H1 (cell line): ENCODE measurements around the gene GDF9. TPM values are rescaled to one million over a fixed set of nuclear protein-coding genes. Genes with fewer than 3 reads are reported as not detected.
A peak's percentile ranks its signal among the peaks of the same experiment; 100 is the strongest.

Source experiments
- CTCF ChIA-PET: fragments of 300-600 bp; sonication (Branson Sonifier 250); formaldehyde crosslinking; loops from one replicate; lab custom pipeline; 2021; ENCODE audit not compliant: partially characterized antibody; lab: Charles Lee
- POLR2A ChIA-PET: fragments of 300-600 bp; sonication (Branson Sonifier 250); formaldehyde crosslinking; loops from one replicate; lab custom pipeline; 2021; ENCODE audit warnings: inconsistent platforms; ENCODE audit not compliant: partially characterized antibody; lab: Charles Lee
- DNase-seq, 2 experiments: peaks; one replicate each; pipeline versions ENCODE4 v3.0.0 to v3.0.0-alpha.2; 2010 to 2022; ENCODE audit warnings: low spot score in 2 of 2, low read depth in 1 of 2, mixed read lengths in 1 of 2
- FAIRE-seq: peaks from 2 replicates; lab custom pipeline; 2011; peaks lifted over from hg19 to GRCh38; lab: Jason Lieb, UNC
- H2AFZ ChIP-seq: 2 replicates; pipeline ENCODE4 v1.8.1; 2012; ENCODE audit warnings: low read length, inconsistent platforms
- H2AK5ac ChIP-seq: 2 replicates; pipeline ENCODE4 v1.6.1; 2013; ENCODE audit warnings: low read depth, low read length
- H2BK120ac ChIP-seq: replicated peaks from 2 replicates; pipeline ENCODE3; 2013; ENCODE audit warnings: low read depth, low read length, inconsistent platforms
- H2BK12ac ChIP-seq: 2 replicates; pipeline ENCODE4 v1.6.1; 2013; ENCODE audit warnings: low read depth, low read length
- H2BK15ac ChIP-seq: 2 replicates; pipeline ENCODE4 v1.6.1; 2013; ENCODE audit warnings: low read length
- H2BK20ac ChIP-seq: 2 replicates; pipeline ENCODE4 v1.6.1; 2013; ENCODE audit warnings: low read length
- H2BK5ac ChIP-seq: 2 replicates; pipeline ENCODE4 v1.6.1; 2013; ENCODE audit warnings: low read depth, low read length
- H3K14ac ChIP-seq: 2 replicates; pipeline ENCODE4 v1.6.1; 2013; ENCODE audit warnings: inconsistent platforms; ENCODE audit not compliant: insufficient read length
- H3K18ac ChIP-seq: 2 replicates; pipeline ENCODE4 v1.6.1; 2013; ENCODE audit warnings: low read length; ENCODE audit errors: extremely low read depth
- H3K23ac ChIP-seq: 2 replicates; pipeline ENCODE4 v1.6.1; 2013; ENCODE audit warnings: inconsistent platforms; ENCODE audit not compliant: insufficient read length
- H3K23me2 ChIP-seq: 2 replicates; pipeline ENCODE4 v1.6.1; 2013; ENCODE audit warnings: low read depth, low read length
- H3K27ac ChIP-seq: 2 replicates; pipeline ENCODE4 v1.6.1; 2011; ENCODE audit warnings: low read depth, low read length, inconsistent platforms
- H3K27me3 ChIP-seq, 4 experiments: replicated peaks in 1 of 4; 1 replicate in 1 of 4; 2 replicates in 3 of 4; pipeline versions ENCODE4 v1.6.1 to v1.8.1; 2011 to 2013; ENCODE audit warnings: low read length in 3 of 4, mild to moderate bottlenecking in 3 of 4, inconsistent platforms in 2 of 4, mixed read lengths in 2 of 4, moderate library complexity in 1 of 4; ENCODE audit not compliant: control insufficient read depth in 3 of 4, insufficient read depth in 3 of 4; ENCODE audit errors: extremely low read depth in 1 of 4
- H3K36me3 ChIP-seq, 4 experiments: 2 replicates each; pipeline versions ENCODE4 v1.6.1 to v1.8.1; 2011 to 2013; ENCODE audit warnings: mild to moderate bottlenecking in 4 of 4, low read length in 3 of 4, moderate library complexity in 2 of 4, control low read depth in 1 of 4, inconsistent platforms in 1 of 4; ENCODE audit not compliant: insufficient read depth in 4 of 4, control insufficient read depth in 2 of 4
- H3K4ac ChIP-seq: replicated peaks from 2 replicates; pipeline ENCODE3; 2013; ENCODE audit warnings: low read length, low read depth, mixed read lengths, inconsistent platforms; ENCODE audit not compliant: insufficient read length
- H3K4me1 ChIP-seq, 4 experiments: replicated peaks in 1 of 4; 1 replicate in 1 of 4; 2 replicates in 3 of 4; pipeline versions ENCODE4 v1.6.1 to v1.8.1; 2011 to 2013; ENCODE audit warnings: low read length in 3 of 4, inconsistent platforms in 2 of 4, mixed read lengths in 1 of 4; ENCODE audit not compliant: insufficient read depth in 4 of 4, control insufficient read depth in 3 of 4
- H3K4me2 ChIP-seq, 2 experiments: 2 replicates each; pipeline versions ENCODE4 v1.6.1 to v1.8.1; 2011 to 2013; ENCODE audit warnings: low read depth in 2 of 2, low read length in 2 of 2, control low read depth in 1 of 2, inconsistent platforms in 1 of 2, mild to moderate bottlenecking in 1 of 2; ENCODE audit not compliant: insufficient read depth in 1 of 2
- H3K4me3 ChIP-seq, 4 experiments: fragments of 200-600, 300-600 bp in 1 of 4; sonication (generic), shearing (Covaris generic), sonication (Bioruptor Twin) in 1 of 4; 2 replicates each; pipeline versions ENCODE4 v1.5.1 to v1.8.1; 2011 to 2016; ENCODE audit warnings: low read length in 4 of 4, low read depth in 3 of 4, control low read depth in 2 of 4, inconsistent platforms in 2 of 4, mild to moderate bottlenecking in 2 of 4, mixed read lengths in 1 of 4, moderate library complexity in 1 of 4; ENCODE audit not compliant: insufficient read depth in 2 of 4; ENCODE audit errors: extremely low read depth in 1 of 4
- H3K56ac ChIP-seq: replicated peaks from 2 replicates; pipeline ENCODE3; 2013; ENCODE audit warnings: low read depth, mild to moderate bottlenecking, mixed read lengths, low read length, inconsistent platforms; ENCODE audit not compliant: insufficient read length
- H3K79me1 ChIP-seq: 2 replicates; pipeline ENCODE4 v1.6.1; 2013; ENCODE audit warnings: low read depth, low read length, control low read depth
- H3K79me2 ChIP-seq, 2 experiments: 2 replicates each; pipeline versions ENCODE4 v1.6.1 to v1.8.1; 2012 to 2013; ENCODE audit warnings: low read length in 2 of 2, mild to moderate bottlenecking in 2 of 2, inconsistent platforms in 1 of 2; ENCODE audit not compliant: insufficient read depth in 2 of 2, control insufficient read depth in 1 of 2
- H3K9ac ChIP-seq, 4 experiments: replicated peaks in 1 of 4; 1 replicate in 1 of 4; 2 replicates in 3 of 4; pipeline versions ENCODE4 v1.6.1 to v1.8.1; 2011 to 2013; ENCODE audit warnings: low read depth in 3 of 4, low read length in 3 of 4, control low read depth in 2 of 4, mild to moderate bottlenecking in 2 of 4, moderate library complexity in 2 of 4, inconsistent platforms in 1 of 4; ENCODE audit errors: extremely low read depth in 1 of 4
- H3K9me3 ChIP-seq, 2 experiments: 2 replicates each; pipeline versions ENCODE4 v1.6.1 to v1.8.1; 2012 to 2013; ENCODE audit warnings: mild to moderate bottlenecking in 2 of 2, moderate library complexity in 2 of 2, control low read depth in 1 of 2, inconsistent platforms in 1 of 2, low read depth in 1 of 2, low read length in 1 of 2, mixed read lengths in 1 of 2; ENCODE audit not compliant: insufficient read depth in 2 of 2
- H4K20me1 ChIP-seq, 2 experiments: replicated peaks in 1 of 2; 2 replicates each; pipeline versions ENCODE3 to v1.8.1; 2011 to 2013; ENCODE audit warnings: inconsistent platforms in 2 of 2, low read length in 2 of 2, mild to moderate bottlenecking in 1 of 2; ENCODE audit not compliant: insufficient read depth in 2 of 2, control insufficient read depth in 1 of 2
- H4K5ac ChIP-seq: 2 replicates; pipeline ENCODE4 v1.6.1; 2013; ENCODE audit warnings: low read length, low read depth, mixed read lengths, inconsistent platforms; ENCODE audit not compliant: insufficient read length
- H4K8ac ChIP-seq: 2 replicates; pipeline ENCODE4 v1.8.0; 2013; ENCODE audit warnings: mild to moderate bottlenecking, moderate library complexity, low read length, inconsistent platforms; ENCODE audit not compliant: insufficient read depth; ENCODE audit errors: extremely low read depth
- H4K91ac ChIP-seq: replicated peaks from 2 replicates; pipeline ENCODE3; 2013; ENCODE audit warnings: low read length, mixed read lengths, inconsistent platforms; ENCODE audit not compliant: insufficient read length
- JUND ChIP-seq: IDR thresholded peaks from 2 replicates; pipeline ENCODE4 v1.6.1; 2011; ENCODE audit warnings: mild to moderate bottlenecking, improper control_type of control experiment, low read length
- NANOG ChIP-seq: IDR thresholded peaks from 2 replicates; pipeline ENCODE4 v1.6.1; 2011; ENCODE audit warnings: low read length, low read depth, mild to moderate bottlenecking, inconsistent platforms; ENCODE audit not compliant: insufficient read depth, poor library complexity, severe bottlenecking
- NRF1 ChIP-seq: IDR thresholded peaks from 2 replicates; pipeline ENCODE4 v1.6.1; 2011; ENCODE audit warnings: mild to moderate bottlenecking, low read depth, low read length, improper control_type of control experiment
- RAD21 ChIP-seq, 2 experiments: IDR thresholded peaks in 1 of 2; conservative IDR thresholded peaks in 1 of 2; 2 replicates each; pipeline ENCODE4 v1.6.1; 2011; ENCODE audit warnings: low read depth in 2 of 2, low read length in 2 of 2, improper control_type of control experiment in 1 of 2, inconsistent platforms in 1 of 2, mild to moderate bottlenecking in 1 of 2, moderate library complexity in 1 of 2
- RNF2 ChIP-seq: fragments of 200-900, 300-1000 bp; sonication (generic); IDR thresholded peaks from 2 replicates; pipeline ENCODE4 v1.7.1; 2016; ENCODE audit warnings: borderline replicate concordance, low read depth, mild to moderate bottlenecking, antibody characterized with exemption, low read length; ENCODE audit not compliant: poor library complexity, severe bottlenecking; ENCODE audit errors: missing control alignments
- SIN3A ChIP-seq, 2 experiments: IDR thresholded peaks in 1 of 2; conservative IDR thresholded peaks in 1 of 2; 2 replicates each; pipeline ENCODE4 v1.6.1; 2011 to 2012; ENCODE audit warnings: low read length in 2 of 2, improper control_type of control experiment in 1 of 2, low read depth in 1 of 2, mild to moderate bottlenecking in 1 of 2
- SP1 ChIP-seq: IDR thresholded peaks from 2 replicates; pipeline ENCODE4 v1.6.1; 2011; ENCODE audit warnings: low read depth, low read length
- SUZ12 ChIP-seq: fragments of 200-600 bp; sonication (generic); IDR thresholded peaks from 2 replicates; pipeline ENCODE4 v1.6.1; 2012; ENCODE audit warnings: mild to moderate bottlenecking, inconsistent platforms, low read length, moderate library complexity, mixed read lengths
- TAF1 ChIP-seq: IDR thresholded peaks from 2 replicates; pipeline ENCODE4 v1.6.1; 2011; ENCODE audit warnings: mild to moderate bottlenecking, low read depth, low read length
- TCF12 ChIP-seq: IDR thresholded peaks from 2 replicates; pipeline ENCODE4 v1.6.1; 2011; ENCODE audit warnings: low read depth, mild to moderate bottlenecking, low read length
- WGBS, 2 experiments: shearing (Covaris generic) in 1 of 2; methylation state at CpG; one replicate each; pipeline versions ENCODE4 v1.1.6 to v1.1.7; 2013 to 2015; ENCODE audit warnings: low lambda C conversion rate in 2 of 2, mixed read lengths in 2 of 2, inconsistent platforms in 1 of 2, low coverage in 1 of 2, missing lambda C conversion rate in 1 of 2; ENCODE audit not compliant: insufficient replicate concordance in 2 of 2, insufficient coverage in 1 of 2, insufficient read length in 1 of 2; ENCODE audit errors: extremely low coverage in 1 of 2, missing lambda C conversion rate in 1 of 2; 5-methylcytosine and 5-hydroxymethylcytosine counted together
- polyA plus RNA-seq, 7 experiments: library from polyadenylated mRNA; depleted of rRNA in 3 of 7; stranded (reverse) in 5 of 7; unstranded in 2 of 7; fragments of >200 nt in 5 of 7; fragments of 200-250 nt in 2 of 7; gene quantifications; 1 replicate in 5 of 7; 2 replicates in 1 of 7; 4 replicates in 1 of 7; pipeline versions ENCODE4 v1.2.1 to v1.2.3, GENCODE V29; 2011 to 2013; ENCODE audit warnings: missing spikeins in 2 of 7, mixed read lengths in 2 of 7
- total RNA-seq: library from RNA; stranded (reverse); fragmentation: NEBNext Ultra II Directional; extraction: Animal tissue kit (Norgen Biotek cat#: 25700); gene quantifications from 2 replicates; pipeline ENCODE4 v1.2.1, GENCODE V29; 2021

The GDF9 gene
- total and polyA plus RNA-seq, 2 of the 8 experiments (the other 6 are each of a cell fraction or from before 2014, with no cell fraction given): 0.14 TPM; not detected in 1

GRCh38 chr5:132812781-132813598 lies 53.3 kb downstream of the GDF9 start, which contains the start of gene SOWAHA:
TSS of gene SOWAHA (plus strand) at chr5:132813302. CDS start at chr5:132813622, 320 bp downstream.
- H2BK5ac ChIP-seq: no peak within 1 kb of the TSS
- WGBS, 2 experiments: 10% methylated on average over 33 of the region's 68 CpGs; no CpG with 5 or more reads in 1 of the 2 experiments
- no peak within 1 kb of the TSS for H2AFZ ChIP-seq
- no peak for FAIRE-seq
- no peak within 1 kb of the TSS for H3K9ac ChIP-seq
- no peak within 1 kb of the TSS for H4K91ac ChIP-seq
- DNase-seq: no peak
- H4K20me1 ChIP-seq: peaks cover 0 to 5% of the 10 kb centered on the region in 2 experiments
- H2BK20ac ChIP-seq: no peak within 1 kb of the TSS
- no peak within 1 kb of the TSS for H3K56ac ChIP-seq
- H4K8ac ChIP-seq: peak within 1 kb of the TSS; percentile 21; the same call in 1 of the 2 replicates
- H3K9me3 ChIP-seq: peaks cover 0 to 9% of the 10 kb centered on the region in 2 experiments; a peak in 2 of 4 replicates
- POLR2A ChIA-PET: interaction anchor here (1.1 to 3.2 kb wide), 5 partner anchors 10 to 53 kb away, joined by 4 to 30 read pairs (median 5); partner anchors contain the start of genes GDF9, SHROOM1 and UQCRQ
- no peak within 1 kb of the TSS for H3K27ac ChIP-seq
- peaks cover 0 to 3% (median 0%) of the 10 kb centered on the region in 4 experiments; a peak in 1 of 7 replicates for H3K4me1 ChIP-seq
- no peaks in the 10 kb centered on the region for H3K79me2 ChIP-seq
- H3K4ac ChIP-seq: no peak within 1 kb of the TSS
- no peak within 1 kb of the TSS for H3K23ac ChIP-seq
- H3K18ac ChIP-seq: no peak within 1 kb of the TSS; the same call in 1 of the 2 replicates
- no peak within 1 kb of the TSS for H2BK12ac ChIP-seq
- peaks cover 34 to 54% (median 46%) of the 10 kb centered on the region in 4 experiments for H3K27me3 ChIP-seq
- H3K14ac ChIP-seq: no peak within 1 kb of the TSS
- H2AK5ac ChIP-seq: no peak within 1 kb of the TSS
- H4K5ac ChIP-seq: no peak within 1 kb of the TSS
- no peak within 1 kb of the TSS for H2BK15ac ChIP-seq
- H3K36me3 ChIP-seq: peaks cover 0 to 4% (median 0%) of the 10 kb centered on the region in 4 experiments; a peak in 1 of 8 replicates
- peak within 1 kb of the TSS; percentile 31 to 68; a peak in 3 of 4 replicates for H3K4me2 ChIP-seq
- H3K79me1 ChIP-seq: no peaks in the 10 kb centered on the region
- CTCF ChIA-PET: interaction anchor here (0.7 to 3.2 kb wide), 6 partner anchors 10 to 61 kb away, joined by 3 to 19 read pairs (median 6); partner anchors contain the start of genes GDF9 and UQCRQ
- no peak within 1 kb of the TSS for H2BK120ac ChIP-seq
- peak within 1 kb of the TSS; percentile 10 to 52 (median 28); a peak in 7 of 8 replicates for H3K4me3 ChIP-seq
- H3K23me2 ChIP-seq: peaks cover 4% of the 10 kb centered on the region; the same call in 1 of the 2 replicates
- no peak for TF ChIP-seq RNF2
- TF ChIP-seq TAF1: no peak
- no peak for TF ChIP-seq SP1
- TF ChIP-seq NRF1: no peak
- no peak for TF ChIP-seq SIN3A (conservative IDR thresholded peaks at IDR 0.05 in 1 of 2, IDR thresholded peaks at IDR 0.05 in 1 of 2; ENCODE audit: low read depth in 1 of 2, low read length in 2 of 2)
- no peak for TF ChIP-seq JUND
- no peak for TF ChIP-seq RAD21 (IDR thresholded peaks at IDR 0.05 in 1 of 2, conservative IDR thresholded peaks at IDR 0.05 in 1 of 2; ENCODE audit: low read depth in 2 of 2, low read length in 2 of 2)
- TF ChIP-seq TCF12: no peak
- TF ChIP-seq SUZ12: no peak; the same call in 1 of the 2 replicates
- no peak for TF ChIP-seq NANOG
